HFF-Myc (cell line): ENCODE measurements around the gene PALD1.

Source experiments
- DNase-seq: peaks from one replicate; pipeline ENCODE4 v3.0.0-alpha.2; 2011; ENCODE audit warnings: low read depth; ENCODE audit errors: extremely low read depth
- H3K4me3 ChIP-seq: replicated peaks from 2 replicates; pipeline ENCODE4 v1.5.1; 2011; ENCODE audit warnings: low read depth, mild to moderate bottlenecking, control low read depth, low read length
- CTCF ChIP-seq: IDR thresholded peaks from 2 replicates; pipeline ENCODE4 v1.5.1; 2012; ENCODE audit warnings: mild to moderate bottlenecking, low read depth, low read length, control low read depth; ENCODE audit errors: missing control alignments

The PALD1 gene

GRCh38 chr10:70478191-70479164 is at the start of gene PALD1:
Gene PALD1 (plus strand): TSS chr10:70478767. CDS start chr10:70525952, 47,185 bp downstream.
- peak; percentile 27 for DNase-seq
- H3K4me3 ChIP-seq, result peak within 1 kb of the TSS; percentile 76
- TF ChIP-seq CTCF, result no peak

GRCh38 chr10:70430493-70431445 is 47.8 kb upstream of the PALD1 start:
- H3K4me3 ChIP-seq, result no peak overlapping the region
- DNase-seq, result no peak
- TF ChIP-seq CTCF, result peak; percentile 2

GRCh38 chr10:70432101-70432500 is 46.5 kb upstream of the PALD1 start:
- TF ChIP-seq CTCF, result no peak
- H3K4me3 ChIP-seq, result no peak overlapping the region

GRCh38 chr10:70432561-70433263 is 45.9 kb upstream of the PALD1 start:
- no peak overlapping the region for H3K4me3 ChIP-seq
- no peak for TF ChIP-seq CTCF
- DNase-seq, result no peak

More at GRCh38 chr10:70432101-70432500, 46.5 kb upstream of the PALD1 start:
- no peak for DNase-seq

- no peak for TF ChIP-seq CTCF
- no peak overlapping the region for H3K4me3 ChIP-seq
- DNase-seq, result no peak
These were observed 44.8 kb upstream of the PALD1 start for GRCh38 chr10:70433581-70434280.
